Measurements from ENCODE around the gene ZCCHC24.

ZCCHC24 gene

GRCh38 chr10:79472951-79473350, 27.5 kb upstream of the ZCCHC24 start:
- in situ Hi-C loops (cut with MboI; ENCODE audit: low sequenced_read_pairs): no loop called here

GRCh38 chr10:79472449-79472848, 27.0 kb upstream of the ZCCHC24 start:
- in situ Hi-C loops (cut with MboI; ENCODE audit: low sequenced_read_pairs): no loop called here

DNA sequence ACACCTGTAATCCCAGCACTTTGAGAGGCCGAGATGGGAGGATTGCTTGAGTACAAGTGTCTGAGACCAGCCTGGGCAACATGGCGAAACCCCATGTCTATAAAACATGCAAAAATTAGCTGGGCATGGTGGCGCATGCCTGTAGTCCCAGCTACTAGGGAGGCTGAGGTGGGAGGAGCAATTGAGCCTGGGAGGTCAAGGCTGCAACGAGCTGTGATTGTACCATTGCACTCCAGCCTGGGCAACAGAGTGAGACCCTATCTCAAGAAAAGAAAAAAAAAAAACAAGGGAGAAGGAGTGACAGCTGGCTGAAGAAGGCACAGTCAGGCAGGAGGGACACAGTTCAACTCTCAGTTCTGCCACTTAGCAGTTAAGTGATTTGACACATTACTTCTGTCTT, 26.4 kb upstream of the ZCCHC24 start:
- in situ Hi-C loops (cut with MboI; ENCODE audit: low sequenced_read_pairs): no loop called here

DNA sequence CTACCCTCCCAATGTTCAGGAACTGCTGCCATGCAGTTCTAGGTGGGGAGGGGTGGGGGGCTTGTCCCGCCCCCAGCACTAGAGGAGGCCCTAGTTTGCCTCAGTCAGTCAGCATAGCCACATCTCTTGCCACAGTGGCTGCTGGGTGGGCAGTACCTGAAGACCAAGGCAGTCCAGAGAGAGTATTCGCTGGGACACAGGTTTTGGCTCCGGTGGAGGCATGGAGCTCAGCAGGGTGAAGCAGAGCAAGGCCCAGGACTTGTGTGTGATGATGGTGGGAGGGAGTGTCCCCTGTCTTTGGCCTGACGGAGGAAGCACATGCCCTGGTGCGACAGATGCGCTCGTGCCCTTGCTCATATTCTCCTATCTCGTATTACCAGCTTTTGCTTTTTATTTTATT, 24.7 kb upstream of the ZCCHC24 start:
- in situ Hi-C loops (cut with MboI; ENCODE audit: low sequenced_read_pairs): no loop called here

DNA sequence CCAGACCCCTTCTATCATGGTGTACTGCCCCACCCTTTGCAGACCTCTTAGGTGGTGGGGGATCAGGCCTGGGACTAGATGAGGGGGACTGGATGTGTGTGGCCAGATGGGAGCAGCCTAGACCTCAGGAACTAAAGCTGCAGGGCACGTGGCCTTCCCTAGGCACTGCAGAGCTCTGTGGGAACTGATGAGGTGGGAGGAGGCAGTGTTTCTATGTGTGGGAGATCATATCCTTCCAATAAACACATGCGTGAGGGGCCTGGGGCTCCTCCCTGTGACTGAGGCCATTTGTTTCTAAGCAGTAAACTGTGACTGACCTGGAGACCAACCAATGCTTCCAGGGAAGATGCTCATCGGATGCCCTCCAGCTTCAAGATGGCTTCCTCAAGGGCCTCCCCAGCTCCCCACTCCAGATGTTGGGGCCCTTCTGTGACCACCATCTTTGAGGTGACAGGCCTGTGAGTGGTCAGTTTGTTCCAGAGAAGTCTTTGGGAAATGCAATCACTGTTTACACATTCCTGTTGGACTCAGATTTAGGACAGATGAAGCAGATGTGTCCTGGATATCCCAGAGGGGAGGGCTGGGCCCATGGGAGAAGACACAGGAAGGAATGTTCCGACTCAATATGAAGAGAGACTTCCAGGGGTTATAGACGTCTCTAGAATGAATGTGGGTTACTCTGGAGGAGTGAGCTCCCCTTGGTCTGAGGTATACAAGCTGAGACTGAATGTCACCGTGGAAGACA, 23.6 kb upstream of the ZCCHC24 start:
- in situ Hi-C loops (cut with MboI; ENCODE audit: low sequenced_read_pairs): no loop called here

DNA sequence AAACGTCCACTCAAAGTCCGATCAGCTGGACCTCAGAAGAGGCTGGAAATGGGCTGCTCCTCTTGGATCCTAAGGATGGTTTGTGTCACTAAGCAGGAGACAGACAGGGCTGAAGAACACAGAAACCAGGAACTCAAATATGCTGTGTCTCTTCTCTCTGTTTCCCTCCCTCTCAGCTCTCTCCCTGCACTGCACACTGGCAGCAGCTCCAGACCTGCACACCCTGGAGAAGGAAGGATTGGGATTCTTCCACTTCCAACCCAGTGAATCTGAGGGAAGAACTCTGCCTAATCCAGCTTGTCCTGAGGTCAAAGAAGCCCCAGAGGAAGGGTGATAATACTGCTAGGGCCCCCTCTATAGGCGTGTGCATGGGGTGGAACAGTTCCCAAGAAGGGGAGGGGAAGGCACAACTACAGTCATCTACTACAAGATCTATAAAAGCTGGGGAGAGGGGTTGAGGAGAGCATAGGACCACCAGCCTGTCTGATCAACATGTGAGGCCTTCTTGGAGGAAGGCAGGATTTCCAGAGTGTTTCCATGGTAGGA, 22.7 kb upstream of the ZCCHC24 start:
- in situ Hi-C loops (cut with MboI; ENCODE audit: low sequenced_read_pairs): no loop called here

- in situ Hi-C loops (cut with MboI; ENCODE audit: low sequenced_read_pairs): no loop called here
Observed at GRCh38 chr10:79465341-79465740, 19.9 kb upstream of the ZCCHC24 start.

GRCh38 chr10:79463578-79464496, 18.4 kb upstream of the ZCCHC24 start:
- in situ Hi-C loops (cut with MboI; ENCODE audit: low sequenced_read_pairs): no loop called here

GRCh38 chr10:79460687-79461086, 15.3 kb upstream of the ZCCHC24 start:
- in situ Hi-C loops (cut with MboI; ENCODE audit: low sequenced_read_pairs): no loop called here

- in situ Hi-C loops (cut with MboI; ENCODE audit: low sequenced_read_pairs): no loop called here
Observed at GRCh38 chr10:79459243-79459642, 13.8 kb upstream of the ZCCHC24 start.

- in situ Hi-C loops (cut with MboI; ENCODE audit: low sequenced_read_pairs): no loop called here
Observed at GRCh38 chr10:79458483-79458882, 13.1 kb upstream of the ZCCHC24 start.

DNA sequence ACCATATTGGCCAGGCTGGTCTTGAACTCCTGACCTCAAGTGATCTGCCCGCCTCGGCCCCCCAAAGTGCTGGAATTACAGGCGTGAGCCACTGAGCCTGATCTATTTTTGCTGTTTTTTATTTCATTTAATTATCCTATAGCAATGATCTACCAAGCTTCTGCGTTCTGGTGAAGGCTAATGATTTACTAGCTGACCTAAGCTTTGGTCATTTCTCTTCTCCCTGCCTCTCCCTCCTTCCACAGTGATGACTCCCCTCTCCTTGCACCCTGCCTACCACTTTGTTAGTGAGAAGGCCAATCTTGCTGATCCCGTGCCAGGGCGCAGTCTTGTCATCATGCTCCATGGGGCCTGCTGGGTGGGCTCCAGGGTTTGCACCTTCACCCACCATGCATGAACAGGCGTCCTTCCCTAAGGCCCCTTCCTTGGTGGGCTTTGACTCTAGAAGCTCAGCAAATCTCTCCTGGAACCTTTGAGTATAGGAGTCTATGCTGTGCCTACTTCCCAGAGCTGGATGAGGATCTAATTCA, 11.9 kb upstream of the ZCCHC24 start:
- in situ Hi-C loops (cut with MboI; ENCODE audit: low sequenced_read_pairs): no loop called here

GRCh38 chr10:79454259-79454658, 8.8 kb upstream of the ZCCHC24 start:
- in situ Hi-C loops (cut with MboI; ENCODE audit: low sequenced_read_pairs): no loop called here

GRCh38 chr10:79453392-79453791, 8.0 kb upstream of the ZCCHC24 start:
- in situ Hi-C loops (cut with MboI; ENCODE audit: low sequenced_read_pairs): no loop called here

GRCh38 chr10:79452174-79452611, 6.8 kb upstream of the ZCCHC24 start:
- in situ Hi-C loops (cut with MboI; ENCODE audit: low sequenced_read_pairs): no loop called here

DNA sequence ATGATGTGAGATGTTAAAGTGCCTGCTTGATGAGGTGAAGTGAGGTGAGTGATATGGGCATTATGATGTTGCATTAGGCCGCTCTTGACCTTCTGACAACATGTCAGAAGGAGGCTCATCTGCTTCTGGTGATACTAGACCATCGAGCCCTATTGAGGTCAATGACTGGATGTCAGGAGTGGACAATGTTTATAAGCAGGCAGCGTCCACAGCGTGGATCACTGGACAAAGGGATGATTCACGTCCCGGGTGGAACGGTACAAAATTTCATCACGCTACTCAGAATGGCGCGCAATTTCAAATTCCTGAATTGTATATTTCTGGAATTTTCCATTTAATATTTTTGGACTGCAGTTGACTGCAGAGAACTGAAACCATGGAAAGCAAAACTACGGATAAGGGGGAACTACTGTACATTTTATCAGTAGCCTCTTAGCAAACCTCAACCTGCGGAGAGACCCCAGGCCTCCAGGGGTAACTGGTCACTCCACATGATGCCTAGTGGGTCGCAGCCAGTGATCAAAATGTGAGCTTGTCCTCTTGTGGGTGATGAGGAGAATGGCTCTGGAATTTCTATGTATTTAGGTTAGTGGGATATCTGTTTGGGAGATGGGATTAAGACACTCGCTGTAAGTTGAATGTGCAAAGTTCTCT, 5.7 kb upstream of the ZCCHC24 start:
- in situ Hi-C loops (cut with MboI; ENCODE audit: low sequenced_read_pairs): no loop called here

GRCh38 chr10:79449181-79450146, 4.0 kb upstream of the ZCCHC24 start:
- in situ Hi-C loops (cut with MboI; ENCODE audit: low sequenced_read_pairs): no loop called here

GRCh38 chr10:79448732-79449049, 3.3 kb upstream of the ZCCHC24 start:
- in situ Hi-C loops (cut with MboI; ENCODE audit: low sequenced_read_pairs): no loop called here

DNA sequence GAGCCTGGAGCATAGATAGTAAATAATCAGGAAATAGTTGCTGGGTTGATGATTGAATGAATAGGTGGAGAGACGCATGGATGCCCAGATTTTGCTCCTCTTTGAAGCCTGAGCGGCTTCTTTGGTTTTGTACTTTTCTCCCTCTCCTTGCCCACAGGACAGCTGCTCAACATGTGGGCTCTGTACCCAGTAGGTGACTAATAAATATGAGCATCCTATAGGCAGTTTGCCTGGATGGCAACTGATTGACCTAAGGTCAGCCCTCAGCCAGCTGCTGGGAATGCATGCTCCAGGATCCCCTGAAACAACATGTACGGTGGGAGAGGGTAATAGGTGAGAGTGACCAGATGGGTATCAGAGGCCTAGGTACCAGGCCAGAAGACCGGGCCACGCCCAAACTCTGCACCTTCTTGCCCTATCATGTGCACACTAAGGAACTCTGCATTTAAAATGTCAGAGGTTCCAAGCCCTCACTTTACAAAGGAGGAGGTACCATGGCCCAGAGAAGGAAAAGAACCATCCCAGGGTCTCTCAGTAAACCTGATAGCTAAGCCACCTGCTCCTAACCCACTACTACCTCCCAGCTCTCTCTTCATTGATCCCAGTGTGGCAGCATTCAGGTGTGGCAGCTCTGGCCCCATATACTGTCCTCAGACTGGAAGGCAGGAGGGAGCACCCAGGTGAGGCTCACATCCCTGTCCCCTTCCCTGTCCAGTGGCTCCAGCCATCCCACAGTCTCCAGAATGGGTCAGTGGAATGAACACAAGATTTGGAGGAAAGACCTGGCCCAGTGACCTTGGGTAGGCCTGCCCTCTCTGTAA, 2.7 kb upstream of the ZCCHC24 start:
- in situ Hi-C loops (cut with MboI; ENCODE audit: low sequenced_read_pairs): no loop called here
